Endothelial cell of umbilical vein (primary cell): ENCODE data around the gene CELF5.

Source experiments
- EZH2 ChIP-seq: IDR thresholded peaks from 2 replicates; pipeline ENCODE4 v1.6.1; 2012; ENCODE audit warnings: borderline replicate concordance, low read depth, mild to moderate bottlenecking, moderate library complexity, low read length, inconsistent platforms; ENCODE audit not compliant: severe bottlenecking
- POLR2A ChIP-seq: IDR thresholded peaks from 2 replicates; pipeline ENCODE4 v1.6.1; 2012; ENCODE audit warnings: low read depth, mild to moderate bottlenecking, control low read depth, low read length
- TF ChIP-seq, protein P1 (sequence below), 2 donors: IDR thresholded peaks; 1 replicate in 1 of 2; 2 replicates in 1 of 2; pipeline ENCODE4 v1.5.1; 2011; ENCODE audit warnings: low read length in 2 of 2, mild to moderate bottlenecking in 2 of 2, moderate library complexity in 2 of 2, control low read depth in 1 of 2, inconsistent platforms in 1 of 2, low read depth in 1 of 2; ENCODE audit not compliant: insufficient read depth in 1 of 2; ENCODE audit errors: extremely low read depth in 1 of 2

DNA sequence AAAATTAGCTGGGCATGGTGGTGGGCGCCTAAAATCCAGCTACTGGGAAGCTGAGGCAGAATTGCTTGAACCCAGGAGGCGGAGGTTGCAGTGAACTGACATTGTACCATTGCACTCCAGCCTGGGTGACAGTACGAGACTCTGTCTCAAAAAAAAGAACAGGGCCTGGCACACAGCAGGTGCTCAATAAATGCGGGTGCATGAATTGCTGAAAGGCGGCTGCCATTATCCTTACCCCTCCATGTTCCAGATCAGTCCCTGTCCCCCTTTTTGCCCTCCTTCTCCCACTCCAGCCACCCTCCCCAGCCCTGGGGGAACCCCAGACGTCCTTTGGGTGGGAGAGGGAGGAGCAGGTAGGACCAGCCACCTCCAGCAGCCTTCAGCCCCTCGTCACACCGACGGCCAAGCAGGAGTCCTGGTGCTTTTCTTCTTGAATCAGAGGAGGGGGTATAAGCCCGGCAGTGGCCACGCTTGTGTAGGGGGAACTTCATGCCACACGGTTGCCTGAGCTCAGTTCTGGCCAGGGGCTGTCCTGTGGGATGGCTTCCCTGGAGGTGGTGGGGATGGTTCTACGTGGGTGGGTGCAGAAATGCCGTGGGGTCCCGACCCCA is 121.5 kb downstream of the CELF5 start:
- TF ChIP-seq EZH2 (no peak), POLR2A (no peak)
- TF ChIP-seq, protein P1, sequence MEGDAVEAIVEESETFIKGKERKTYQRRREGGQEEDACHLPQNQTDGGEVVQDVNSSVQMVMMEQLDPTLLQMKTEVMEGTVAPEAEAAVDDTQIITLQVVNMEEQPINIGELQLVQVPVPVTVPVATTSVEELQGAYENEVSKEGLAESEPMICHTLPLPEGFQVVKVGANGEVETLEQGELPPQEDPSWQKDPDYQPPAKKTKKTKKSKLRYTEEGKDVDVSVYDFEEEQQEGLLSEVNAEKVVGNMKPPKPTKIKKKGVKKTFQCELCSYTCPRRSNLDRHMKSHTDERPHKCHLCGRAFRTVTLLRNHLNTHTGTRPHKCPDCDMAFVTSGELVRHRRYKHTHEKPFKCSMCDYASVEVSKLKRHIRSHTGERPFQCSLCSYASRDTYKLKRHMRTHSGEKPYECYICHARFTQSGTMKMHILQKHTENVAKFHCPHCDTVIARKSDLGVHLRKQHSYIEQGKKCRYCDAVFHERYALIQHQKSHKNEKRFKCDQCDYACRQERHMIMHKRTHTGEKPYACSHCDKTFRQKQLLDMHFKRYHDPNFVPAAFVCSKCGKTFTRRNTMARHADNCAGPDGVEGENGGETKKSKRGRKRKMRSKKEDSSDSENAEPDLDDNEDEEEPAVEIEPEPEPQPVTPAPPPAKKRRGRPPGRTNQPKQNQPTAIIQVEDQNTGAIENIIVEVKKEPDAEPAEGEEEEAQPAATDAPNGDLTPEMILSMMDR (IDR thresholded peaks at IDR 0.05; ENCODE audit: extremely low read depth in 1 of 2, insufficient read depth in 1 of 2, low read depth in 1 of 2, low read length in 2 of 2) = no peak
